Activated CD4-positive, alpha-beta T cell treated with anti-CD3 and anti-CD28 coated beads, Interleukin-2, amount 50 U/mL, for 1 hour (primary cell): ENCODE measurements around the gene WBP4.

ENCODE experiments used
- DNase-seq: peaks from one replicate; pipeline ENCODE4 v3.0.0-alpha.2; 2020

Gene WBP4

DNA sequence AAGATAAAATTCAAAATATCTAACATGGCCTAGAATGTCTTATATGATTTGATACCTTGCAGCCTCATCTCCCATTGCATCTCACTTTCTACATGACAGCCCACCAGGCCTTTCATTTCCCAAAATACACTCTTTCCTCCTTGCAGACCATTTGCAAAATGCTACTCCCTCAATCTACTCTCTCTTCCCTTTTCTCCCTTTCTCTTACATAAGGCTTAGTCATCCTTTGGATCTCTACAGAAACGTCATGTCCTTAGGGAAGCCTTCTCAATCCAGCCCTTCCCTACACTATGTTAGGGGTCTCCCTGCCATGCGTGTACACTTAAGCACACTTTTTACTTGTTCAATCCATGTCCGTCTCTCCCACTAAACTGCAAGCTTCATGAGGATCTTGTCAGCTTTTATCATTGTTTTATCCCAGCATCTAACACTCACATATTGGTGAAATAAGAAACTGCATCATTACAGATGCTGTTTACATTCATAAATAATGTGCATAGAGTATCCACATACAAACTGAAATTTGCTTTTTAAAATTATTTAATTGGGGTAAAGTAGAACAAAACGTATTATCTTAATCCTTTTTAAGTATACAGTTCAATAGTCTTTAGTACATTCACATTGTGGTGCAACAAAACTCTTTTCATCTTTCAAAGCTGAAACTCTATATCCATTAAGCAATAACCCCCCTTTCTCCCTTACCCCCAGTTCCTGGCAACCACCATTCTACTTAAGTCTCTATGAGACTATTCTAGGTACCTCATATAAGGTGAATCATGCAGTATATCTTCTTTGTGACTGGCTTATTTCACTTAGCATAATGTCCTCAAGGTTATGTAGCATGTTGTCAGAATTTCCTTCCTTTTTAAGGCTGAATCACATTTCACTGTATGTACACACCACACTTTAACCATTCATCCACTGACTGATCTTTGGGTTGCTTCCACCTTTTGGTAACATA is 11.5 kb upstream of the WBP4 start:
- no peak for DNase-seq

DNA sequence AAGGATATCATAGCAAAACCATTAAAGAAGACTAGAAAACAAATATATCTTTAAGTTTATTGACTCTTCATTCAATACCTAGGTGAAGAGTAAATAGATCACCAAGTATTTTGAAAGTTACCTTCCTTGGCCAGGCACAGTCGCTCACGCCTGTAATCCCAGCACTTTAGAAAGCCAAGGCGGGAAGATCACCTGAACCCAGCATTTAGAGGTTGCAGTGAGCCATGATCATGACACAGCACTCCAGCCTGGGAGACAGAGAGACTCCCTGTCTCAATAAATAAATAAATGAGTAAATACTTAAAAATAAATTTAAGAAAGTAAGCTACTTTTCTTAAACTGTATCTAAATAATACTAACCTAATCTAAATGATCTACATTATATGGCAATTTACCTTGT is 8.9 kb upstream of the WBP4 start:
- no peak for DNase-seq

DNA sequence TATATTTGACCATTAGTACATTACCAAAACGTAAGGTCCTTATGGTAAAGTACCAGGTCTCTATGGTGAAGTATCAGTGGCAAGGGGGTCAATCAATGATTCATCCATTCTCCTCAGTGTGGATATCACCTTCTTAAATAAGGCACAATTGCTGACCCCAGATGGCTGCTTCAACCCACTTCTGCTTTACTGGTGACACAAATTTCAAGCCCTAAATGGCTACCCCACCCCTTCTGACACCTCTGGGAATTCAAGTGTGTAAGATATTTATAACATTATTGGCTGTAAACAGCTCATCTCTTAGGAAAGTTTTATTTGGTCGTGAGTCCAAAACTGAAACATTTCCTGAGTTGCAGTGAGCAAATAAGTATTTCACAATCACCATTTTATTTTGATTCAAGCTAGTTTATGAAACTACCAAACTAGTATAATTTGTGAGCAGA is 7.9 kb upstream of the WBP4 start:
- DNase-seq, result no peak

DNA sequence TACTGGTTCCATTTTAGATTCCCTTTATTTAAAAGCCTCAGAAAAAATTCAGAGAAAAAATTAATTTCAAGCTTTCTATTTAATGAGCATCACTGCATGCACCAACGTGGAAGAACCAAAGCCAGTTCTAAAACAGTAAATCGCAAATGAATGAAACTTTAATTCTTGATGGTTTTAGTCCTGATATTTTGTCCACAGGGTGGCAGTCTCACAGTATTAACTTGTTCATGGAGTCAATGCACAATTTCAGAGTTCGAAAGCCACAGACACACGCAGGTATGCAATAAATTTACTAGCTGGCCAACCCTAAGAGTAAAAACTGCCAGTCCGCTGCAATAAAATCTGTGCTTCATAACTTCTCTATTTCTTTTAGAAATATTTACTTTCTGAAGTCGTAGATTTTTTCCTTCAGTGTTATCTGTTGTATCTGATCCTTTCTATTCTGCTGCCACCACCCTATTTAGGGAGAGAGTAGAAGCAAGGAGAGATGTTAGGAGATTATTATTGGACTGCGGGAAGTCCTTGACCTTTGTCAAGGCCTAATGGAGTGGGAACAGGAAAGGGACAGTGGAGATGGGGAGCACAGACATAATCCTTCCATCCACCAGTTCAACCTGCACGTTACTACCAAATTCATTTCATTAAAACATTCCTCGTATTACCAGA is 7.0 kb upstream of the WBP4 start:
- DNase-seq, result peak; percentile 23

DNA sequence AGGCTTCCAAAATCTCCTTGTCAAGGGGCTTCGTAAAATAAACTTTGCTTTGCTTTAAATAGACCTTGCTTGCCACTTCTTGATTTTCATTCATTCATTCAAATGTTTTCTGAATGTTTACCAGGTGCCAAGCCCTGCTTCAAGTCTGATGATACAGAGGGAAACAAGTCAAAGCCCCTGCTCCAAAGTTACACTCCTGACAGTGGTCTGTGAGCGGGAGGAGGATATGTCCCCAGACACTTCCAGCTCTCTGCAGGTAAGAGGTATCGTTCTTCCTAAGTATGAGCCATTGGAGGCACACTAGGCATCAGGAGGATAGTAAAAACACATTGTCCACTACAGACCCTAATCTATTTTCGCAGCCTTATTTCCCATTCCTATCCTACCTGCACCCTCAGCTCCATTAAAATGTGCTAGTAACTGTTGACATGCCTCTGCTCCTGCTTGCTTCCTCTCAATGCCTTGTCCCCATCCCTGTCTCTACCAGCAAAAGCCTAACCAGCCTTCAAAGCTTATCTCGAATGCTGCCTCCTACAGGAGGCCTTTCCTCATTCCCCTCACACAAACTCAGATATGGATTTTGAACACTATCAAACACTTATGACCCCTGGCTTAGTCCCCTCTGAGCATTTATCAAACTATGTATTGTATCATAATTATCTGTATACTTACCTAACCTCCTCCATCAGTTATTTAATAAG is 6.2 kb upstream of the WBP4 start:
- DNase-seq, result no peak

DNA sequence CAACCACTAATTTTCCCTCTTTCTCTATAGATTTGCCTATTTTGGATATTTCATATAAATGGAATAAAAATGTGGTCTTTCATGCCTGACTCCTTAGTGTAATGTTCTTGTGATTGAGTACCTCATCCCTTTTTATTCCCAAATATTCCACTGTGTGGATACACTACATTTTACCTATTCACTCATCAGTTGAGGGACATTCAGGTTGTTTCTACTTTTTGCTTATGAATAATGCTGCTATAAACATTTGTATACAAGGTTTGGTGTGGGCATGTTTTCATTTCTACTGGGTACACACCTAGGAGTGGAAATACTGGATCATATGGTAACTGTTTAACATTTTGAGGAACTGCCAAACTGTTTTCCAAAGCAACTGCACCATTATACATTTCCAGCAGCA is 5.1 kb upstream of the WBP4 start:
- no peak for DNase-seq

DNA sequence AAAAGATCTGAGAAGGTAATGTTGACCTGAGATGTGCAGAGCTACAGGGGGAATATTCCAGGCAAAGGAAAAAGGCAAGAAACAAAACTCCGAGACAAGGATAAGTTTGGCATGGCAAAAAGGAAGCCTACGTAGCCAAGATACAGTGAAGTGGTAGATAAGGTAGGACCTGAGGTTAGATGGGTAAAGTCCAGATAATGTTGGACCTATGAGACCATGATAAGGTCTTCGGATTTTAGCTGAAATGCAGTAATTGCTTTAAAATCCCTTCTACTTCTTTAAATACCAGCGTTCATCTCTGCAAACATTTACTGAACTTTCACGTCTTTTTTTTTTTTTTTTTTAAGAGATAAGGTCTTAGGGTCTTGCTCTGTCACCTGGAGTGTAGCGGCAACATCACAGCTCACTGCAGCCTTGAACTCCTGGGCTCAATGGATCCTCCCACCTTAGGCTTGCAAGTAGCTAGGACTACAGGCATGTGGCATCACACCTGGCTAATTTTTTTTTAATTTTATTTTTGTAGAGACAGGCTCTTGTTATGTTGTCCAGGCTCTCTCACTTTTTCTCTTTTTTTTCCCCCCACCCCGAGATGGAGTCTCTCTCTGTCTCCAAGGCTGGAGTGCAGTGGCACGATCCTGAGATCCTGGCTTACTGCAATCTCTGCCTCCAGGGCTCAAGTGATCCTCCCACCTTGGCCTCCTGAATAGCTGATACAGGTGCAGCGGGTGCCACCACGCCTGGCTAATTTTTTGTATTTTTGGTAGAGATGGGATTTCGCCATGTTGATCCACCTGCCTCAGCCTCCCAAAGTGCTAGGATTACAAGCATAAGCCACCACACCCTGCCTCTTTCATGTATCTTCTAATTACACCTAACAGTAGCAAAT is 4.2 kb upstream of the WBP4 start:
- no peak for DNase-seq

DNA sequence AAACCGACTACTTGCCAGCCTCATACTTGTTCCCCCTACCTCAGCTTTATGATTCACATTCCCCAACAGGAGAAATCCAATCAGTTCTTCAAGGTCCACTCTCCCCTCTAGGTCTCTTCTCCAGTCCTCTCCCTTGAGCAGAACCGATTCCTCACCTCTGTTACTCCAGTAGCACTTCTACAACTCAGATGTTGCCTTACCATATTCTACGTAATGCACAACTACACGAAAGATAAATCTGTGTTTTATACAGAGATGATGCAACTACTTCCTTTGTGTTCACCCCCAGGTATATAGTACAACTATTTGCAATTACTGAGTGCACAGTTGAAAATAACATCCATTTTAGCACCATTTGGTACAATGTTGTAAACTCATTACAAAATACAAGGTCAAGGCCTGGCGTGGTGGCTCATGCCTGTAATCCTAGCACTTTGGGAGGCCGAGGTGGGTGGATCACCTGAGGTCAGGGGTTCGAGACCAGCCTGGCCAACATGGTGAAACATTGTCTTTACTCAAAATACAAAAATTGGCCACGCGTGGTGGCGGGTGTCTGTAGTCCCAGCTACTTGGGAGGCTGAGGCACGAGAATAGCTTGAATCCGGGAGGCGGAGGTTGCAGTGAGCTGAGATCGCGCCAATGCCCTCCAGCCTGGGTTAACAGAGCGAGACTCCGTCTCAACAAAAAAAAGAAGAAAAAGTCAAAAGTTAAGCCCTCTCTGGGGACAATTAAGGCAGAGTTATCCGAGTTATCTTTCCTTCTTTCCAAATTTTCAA is 2.8 kb upstream of the WBP4 start:
- no peak for DNase-seq

DNA sequence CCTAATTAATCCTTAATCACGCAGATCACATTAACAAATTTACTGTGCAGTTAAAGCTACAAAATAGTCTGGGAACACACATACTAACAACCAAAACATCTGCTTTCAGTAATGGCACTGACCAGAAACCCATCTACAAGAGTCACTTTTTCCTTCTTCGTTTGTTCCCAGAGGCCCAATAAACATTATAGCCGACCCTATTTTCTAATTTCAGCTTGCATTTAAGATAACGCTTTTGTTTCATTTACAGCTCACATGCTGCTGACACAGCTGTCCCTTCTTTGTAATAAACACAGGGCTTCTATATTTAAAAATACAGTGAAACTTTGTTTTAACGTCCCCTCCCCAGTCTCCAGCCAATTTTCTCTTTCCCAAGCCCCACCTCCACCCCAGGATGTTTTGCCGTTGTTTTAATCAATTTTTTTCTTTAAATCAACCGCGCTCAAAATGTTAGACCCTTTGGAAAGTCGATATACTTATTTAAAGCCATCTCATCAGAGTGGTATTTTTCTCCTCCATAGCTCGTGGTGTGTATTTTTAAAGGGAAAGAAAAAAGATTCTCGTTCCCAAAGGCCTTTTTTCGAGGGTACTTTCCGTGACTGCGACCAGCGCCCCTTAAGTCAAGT is 1.7 kb upstream of the WBP4 start:
- DNase-seq, result no peak

DNA sequence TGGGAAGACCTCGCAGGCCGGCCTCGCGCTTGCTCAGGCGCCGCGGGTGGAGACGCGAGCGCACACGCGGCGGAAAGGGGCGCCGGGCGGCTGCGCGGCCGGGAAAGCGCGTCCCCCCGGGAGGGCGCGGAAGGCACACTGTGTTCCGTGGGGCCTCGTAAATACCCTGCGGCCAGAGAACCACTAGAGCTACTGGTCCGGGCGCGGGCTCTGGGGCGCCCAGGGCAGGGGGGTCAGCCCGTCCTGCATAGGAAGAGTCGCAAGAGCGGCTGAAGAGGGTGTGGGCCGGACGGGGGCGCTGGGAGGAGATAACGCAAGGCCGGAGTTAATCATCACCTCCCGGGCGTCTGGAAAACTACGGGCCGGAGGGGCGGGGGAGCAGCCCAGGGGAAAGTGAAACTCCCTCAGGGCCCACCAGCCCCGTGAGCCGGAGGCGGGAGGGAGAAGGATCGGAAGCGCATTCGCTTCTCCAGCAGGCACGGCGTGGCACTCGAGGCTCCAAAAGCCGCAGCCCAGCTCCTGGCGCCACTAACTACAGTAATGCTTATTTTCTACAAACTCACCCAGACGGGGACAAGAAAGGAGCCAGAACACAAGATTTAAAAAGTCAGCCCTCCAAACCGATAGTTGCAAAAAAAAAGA is 1.1 kb upstream of the WBP4 start:
- peak; percentile 53 for DNase-seq

DNA sequence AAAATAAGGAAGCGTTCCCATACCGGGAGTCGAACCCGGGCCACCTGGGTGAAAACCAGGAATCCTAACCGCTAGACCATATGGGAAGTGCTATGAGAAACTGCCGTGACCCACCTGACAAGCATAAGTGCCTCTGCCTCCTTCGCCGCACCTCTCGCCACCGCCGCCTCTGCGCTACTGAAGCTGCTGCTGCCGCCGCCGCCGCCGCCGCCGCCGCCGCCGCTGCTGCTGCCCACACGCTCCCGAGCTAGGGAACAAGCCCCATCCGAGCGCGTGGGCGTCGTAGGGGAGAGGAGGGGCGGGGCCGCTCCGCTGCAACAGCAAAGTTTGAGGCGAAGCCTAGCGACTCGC is 610 bp upstream of the WBP4 start:
- peak; percentile 80 for DNase-seq

DNA sequence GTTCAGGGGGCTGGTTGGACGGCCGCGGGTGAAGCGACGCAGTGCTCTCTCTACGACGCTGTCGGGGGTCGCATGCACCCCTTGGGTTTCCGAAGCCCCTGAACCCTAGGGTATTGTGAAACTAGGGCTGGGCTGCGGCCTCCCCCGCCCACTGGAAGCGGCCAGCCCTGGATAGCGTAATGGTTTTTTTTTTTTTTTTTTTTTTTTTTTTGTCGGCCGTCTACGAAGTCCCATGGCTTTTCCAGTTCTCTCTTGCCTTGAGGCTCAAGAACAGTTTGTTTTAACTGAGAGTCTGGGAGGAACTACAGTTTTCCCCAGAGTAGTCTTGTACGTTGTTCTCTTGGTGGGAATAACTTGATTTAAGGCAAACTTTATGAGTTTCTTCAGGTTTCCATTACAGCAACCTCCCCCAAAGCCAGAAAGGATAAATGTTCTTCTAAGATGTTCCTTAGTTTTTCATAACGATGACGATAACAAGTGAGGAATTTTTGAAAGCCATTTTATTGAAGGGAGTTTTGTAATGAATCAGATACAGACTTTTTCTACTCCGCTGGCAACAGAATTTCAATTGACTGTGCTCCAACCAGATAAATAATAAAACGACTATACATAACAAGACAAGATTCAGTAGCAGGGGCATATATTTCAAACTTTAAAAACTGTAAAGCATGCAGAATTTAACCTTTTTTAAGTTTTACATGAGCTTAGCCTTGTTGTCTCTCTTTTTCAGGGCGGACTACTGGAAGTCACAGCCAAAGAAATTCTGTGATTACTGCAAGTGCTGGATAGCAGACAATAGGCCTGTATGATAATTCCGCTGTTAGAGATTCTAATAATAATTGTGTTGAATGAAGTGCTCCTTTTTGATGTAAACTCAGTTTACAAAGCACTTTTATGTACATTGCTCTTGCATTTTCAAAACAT is 867 bp downstream of the WBP4 start:
- DNase-seq, result no peak

DNA sequence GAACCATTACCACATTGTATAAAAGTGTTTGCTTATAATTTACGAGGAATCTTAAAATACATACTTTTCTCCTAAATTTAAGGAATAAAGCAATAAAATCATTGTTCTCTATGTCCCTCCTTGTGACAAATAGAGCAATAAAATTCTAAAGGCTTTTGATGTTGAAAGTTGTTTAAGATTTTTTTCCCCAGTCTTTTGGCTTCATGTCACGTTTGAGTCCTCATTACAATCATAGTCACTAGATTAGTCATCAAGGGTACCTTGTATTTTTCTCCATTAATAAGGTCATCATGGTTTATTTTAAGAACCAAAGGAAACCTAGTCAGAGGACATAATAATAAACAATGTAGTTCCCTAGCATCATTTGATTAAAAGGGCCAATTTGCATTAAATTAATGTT is 3.2 kb downstream of the WBP4 start:
- no peak for DNase-seq

DNA sequence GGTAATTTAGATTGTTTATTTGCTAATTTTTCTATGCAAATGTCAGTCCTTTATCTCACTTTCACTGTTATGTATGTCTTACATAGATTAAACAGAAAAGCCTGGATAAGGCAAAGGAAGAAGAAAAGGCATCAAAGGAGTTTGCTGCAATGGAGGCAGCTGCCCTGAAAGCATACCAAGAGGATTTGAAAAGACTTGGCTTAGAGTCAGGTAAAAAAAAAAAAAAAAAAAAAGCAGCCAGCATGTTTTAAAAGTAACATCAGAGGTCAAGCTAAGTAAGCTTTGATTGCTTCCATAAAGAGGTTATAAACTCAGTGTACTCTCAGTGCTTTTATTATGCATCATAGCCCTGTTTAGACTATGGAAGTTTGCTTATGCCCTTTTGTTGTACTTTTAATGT is 3.8 kb downstream of the WBP4 start:
- DNase-seq, result no peak

DNA sequence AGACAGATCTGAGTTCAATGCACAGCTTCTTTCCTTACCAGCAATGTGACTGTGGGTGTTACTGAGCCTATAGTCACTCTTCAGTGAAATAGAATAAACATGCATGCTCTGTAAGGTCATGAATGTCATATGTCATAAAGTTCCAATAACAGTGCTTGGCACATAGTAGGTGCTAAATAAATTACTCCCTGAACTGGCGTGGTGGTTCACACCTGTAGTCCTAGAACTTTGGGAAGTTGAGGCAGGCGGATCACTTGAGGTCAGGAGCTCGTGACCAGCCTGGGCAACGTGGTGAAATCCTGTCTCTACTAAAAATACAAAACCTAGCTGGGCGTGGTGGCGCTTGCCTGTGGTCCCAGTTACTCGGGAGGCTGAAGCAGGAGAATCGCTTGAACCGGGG is 13.2 kb downstream of the WBP4 start:
- DNase-seq, result no peak

DNA sequence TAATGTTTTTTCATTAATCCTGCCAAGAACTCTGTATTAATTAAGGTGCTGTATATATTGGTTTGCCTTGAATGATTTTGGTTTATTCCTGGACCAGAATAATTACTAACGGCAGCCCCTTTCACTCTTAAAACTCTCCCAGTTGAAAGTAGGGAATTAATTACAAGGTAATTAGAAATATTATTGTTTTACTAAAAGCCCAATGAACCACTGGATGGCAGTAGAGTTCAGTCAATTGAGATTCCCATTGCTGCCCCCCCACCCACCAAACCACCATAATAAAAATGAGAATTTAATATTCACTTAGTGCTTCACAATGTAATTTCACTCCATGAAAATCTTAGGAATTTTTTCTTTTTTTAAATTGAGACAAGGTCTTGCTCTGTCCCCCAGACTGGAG is 13.7 kb downstream of the WBP4 start:
- DNase-seq, result peak; percentile 38

DNA sequence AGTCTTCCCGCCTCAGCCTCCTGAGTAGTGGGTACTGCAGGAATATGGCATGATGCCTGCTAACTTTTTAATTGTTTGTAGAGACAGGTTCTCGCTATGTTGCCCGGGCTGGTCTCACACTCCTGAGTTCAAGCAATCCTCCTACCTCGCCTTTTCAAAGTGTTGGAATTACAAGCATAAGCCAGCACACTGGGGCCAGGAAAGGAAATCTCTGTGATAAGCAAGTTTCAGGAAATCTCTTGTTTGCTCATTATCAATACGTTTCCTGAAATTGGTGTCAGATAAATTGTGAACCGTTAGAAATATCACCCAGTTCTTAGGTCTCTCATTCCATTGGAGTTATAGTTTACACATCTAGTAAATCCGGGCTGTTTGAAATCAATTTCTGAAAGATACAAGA is 14.2 kb downstream of the WBP4 start:
- DNase-seq, result no peak

DNA sequence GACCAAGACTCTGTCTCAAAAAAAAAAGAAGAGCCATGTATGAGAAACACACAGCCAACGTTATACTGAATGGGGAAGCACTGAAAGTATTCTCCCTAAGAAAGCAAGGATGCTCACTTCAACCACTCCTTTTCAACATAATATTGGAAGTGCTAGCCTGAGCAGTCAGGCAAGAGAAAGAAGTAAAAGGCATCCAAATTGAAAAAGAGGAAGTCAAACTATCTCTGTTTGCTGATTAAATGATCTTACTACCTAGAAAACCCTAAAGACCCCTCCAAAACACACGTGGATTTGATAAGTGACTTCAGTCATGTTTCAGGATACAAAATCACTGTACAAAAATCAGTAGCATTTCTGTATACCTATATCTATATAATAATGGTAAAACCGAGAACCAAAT is 16.2 kb downstream of the WBP4 start:
- DNase-seq, result no peak

DNA sequence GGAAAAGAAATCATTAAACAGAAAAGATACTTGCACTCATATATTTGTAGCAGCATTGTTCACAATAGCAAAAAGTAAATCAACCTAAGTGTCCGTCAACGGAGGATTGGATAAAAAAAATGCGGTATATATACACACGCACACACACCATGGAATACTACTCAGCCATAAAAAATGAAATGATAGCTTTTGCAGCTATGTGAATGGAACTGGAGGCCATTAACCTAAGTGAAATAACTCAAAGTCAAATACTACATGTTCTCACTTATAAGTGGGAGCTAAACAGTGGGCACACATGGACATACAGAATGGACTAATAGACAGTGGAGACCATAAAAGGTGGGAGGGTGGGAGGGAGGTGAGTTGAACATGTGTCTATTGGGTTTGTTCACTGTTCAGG is 18.4 kb downstream of the WBP4 start:
- no peak for DNase-seq
